Ovary (tissue), 9 donors: ENCODE results near the gene NMBR. TPM values are rescaled to one million over a fixed set of nuclear protein-coding genes. Genes with fewer than 3 reads are reported as not detected.

ENCODE experiments used
- DNase-seq, 5 donors: peaks; one replicate each; pipeline ENCODE4 v3.0.0-alpha.2; 2019 to 2020
- H3K27ac ChIP-seq, 2 donors: fragments of 200-600 bp; one replicate each; pipeline versions ENCODE4 v1.5.1 to v1.8.0; 2019 to 2022
- H3K27me3 ChIP-seq: fragments of 200-600 bp; one replicate; pipeline ENCODE4 v1.8.0; 2022
- H3K36me3 ChIP-seq: fragments of 200-600 bp; sonication (generic); one replicate; pipeline ENCODE4 v1.5.1; 2019
- H3K4me1 ChIP-seq: one replicate; pipeline ENCODE4 v1.8.1; 2013; ENCODE audit warnings: mild to moderate bottlenecking, moderate library complexity; ENCODE audit not compliant: insufficient read depth
- H3K4me3 ChIP-seq: fragments of 200-600 bp; sonication (generic); one replicate; pipeline ENCODE4 v1.5.1; 2017
- H3K9me3 ChIP-seq, 2 donors: fragments of 200-600 bp in 1 of 2; sonication (generic) in 1 of 2; one replicate each; pipeline versions ENCODE4 v1.5.1 to v1.8.1; 2013 to 2019; ENCODE audit warnings: mild to moderate bottlenecking in 1 of 2, moderate library complexity in 1 of 2
- CTCF ChIP-seq, 3 donors: fragments of 450-650 bp in 2 of 3; fragments of 200-600 bp in 1 of 3; IDR thresholded peaks; one replicate each; pipeline versions ENCODE4 v1.5.1 to v1.8.0; 2016 to 2022; ENCODE audit warnings: antibody characterized with exemption in 3 of 3, mild to moderate bottlenecking in 1 of 3
- EP300 ChIP-seq: sonication (generic); formaldehyde crosslinking; IDR thresholded peaks from one replicate; pipeline ENCODE4 v1.6.1; 2017; ENCODE audit warnings: antibody characterized with exemption
- POLR2A ChIP-seq: fragments of 450-650 bp; IDR thresholded peaks from one replicate; pipeline ENCODE4 v1.6.1; 2017; ENCODE audit warnings: antibody characterized with exemption, mild to moderate bottlenecking, moderate library complexity
- WGBS, 3 donors: extraction: QIAGEN DNeasy Blood & Tissue Kit in 1 of 3; methylation state at CpG; one replicate each; pipeline versions ENCODE4 v1.1.5 to v1.1.7; 2013 to 2017; 5-methylcytosine and 5-hydroxymethylcytosine counted together
- intact Hi-C, 4 donors: fragments of 100-400 bp; cut with DNase I; formaldehyde crosslinking; loops; one replicate each; pipeline versions ENCODE4 v1.11.0 to v1.15.1; 2022 to 2023
- polyA plus RNA-seq, 2 donors: library from polyadenylated mRNA; stranded (reverse); fragments of 200-250 nt in 1 of 2; fragments of 350-450 nt in 1 of 2; fragmentation: Illumina TruSeq in 1 of 2; extraction: RNeasy Lipid Tissue Mini Kit (QIAGEN cat#74804) in 1 of 2; gene quantifications; one replicate each; pipeline ENCODE4 v1.2.3, GENCODE V29; 2013 to 2014
- total RNA-seq, 7 donors: library from RNA; depleted of rRNA in 2 of 7; stranded (reverse); fragments of >200 nt in 2 of 7; fragmentation: NEBNext Ultra II Directional in 3 of 7; extraction: Animal tissue kit (Norgen Biotek cat#: 25700) in 3 of 7; gene quantifications; one replicate each; pipeline versions ENCODE4 v1.1.0 to v1.2.4, GENCODE V29; 2016 to 2023
- donor health status: DM: no; HTN: no; CAD: no; lungs with moderate emphysema.
- donor health status: DM: no; HTN: no; CAD: no.
- donor health status: Bipolar disorder and iron deficiency.
- donor health status: DM: yes; HTN: yes; CAD: no.
- donor health status: DM: no; HTN: no; CAD: no.
- donor health status: DM: yes; HTN: yes; CAD: no.

Gene NMBR
- total and polyA plus RNA-seq, 9 donors, result 0.20 TPM; not detected in 8

GRCh38 chr6:142183351-142183750 lies 36.4 kb upstream of the NMBR start:
- Histone ChIP-seq H3K9me3 (no peaks in the 10 kb centered on the region), H3K27ac (no peak overlapping the region), H3K4me3 (no peak overlapping the region), H3K4me1 (no peaks in the 10 kb centered on the region), H3K36me3 (no peaks in the 10 kb centered on the region), H3K27me3 (no peaks in the 10 kb centered on the region)
- TF ChIP-seq EP300 (no peak), POLR2A (no peak), CTCF (IDR thresholded peaks at IDR 0.05) (no peak)
- 94 to 98% (median 95%) methylated on average over 1 of the region's 1 CpG for WGBS, 3 donors
- no peak for DNase-seq
- intact Hi-C loops, result no loop called here

- H3K4me3 ChIP-seq, result no peak overlapping the region
- TF ChIP-seq EP300 (no peak), CTCF (IDR thresholded peaks at IDR 0.05) (no peak), POLR2A (no peak)
- no peak overlapping the region for H3K27ac ChIP-seq
- no peaks in the 10 kb centered on the region for H3K27me3 ChIP-seq
- DNase-seq, result no peak
- intact Hi-C loops, result no loop called here
- no peaks in the 10 kb centered on the region for H3K9me3 ChIP-seq
- H3K36me3 ChIP-seq, result no peaks in the 10 kb centered on the region
- no peaks in the 10 kb centered on the region for H3K4me1 ChIP-seq
Observed at GRCh38 chr6:142182004-142182403, 35.1 kb upstream of the NMBR start.

GRCh38 chr6:142178129-142178528 lies 31.2 kb upstream of the NMBR start:
- H3K4me1 ChIP-seq, result no peaks in the 10 kb centered on the region
- TF ChIP-seq CTCF (IDR thresholded peaks at IDR 0.05) (no peak), POLR2A (no peak), EP300 (no peak)
- no peak for DNase-seq
- H3K9me3 ChIP-seq, result no peaks in the 10 kb centered on the region
- no peak overlapping the region for H3K4me3 ChIP-seq
- intact Hi-C loops, result no loop called here
- H3K27me3 ChIP-seq, result no peaks in the 10 kb centered on the region
- H3K27ac ChIP-seq, result no peak overlapping the region
- no peaks in the 10 kb centered on the region for H3K36me3 ChIP-seq

GRCh38 chr6:142174703-142175102 lies 27.8 kb upstream of the NMBR start:
- intact Hi-C loops, result no loop called here
- TF ChIP-seq EP300 (no peak), POLR2A (no peak), CTCF (IDR thresholded peaks at IDR 0.05) (no peak)
- Histone ChIP-seq H3K27me3 (no peaks in the 10 kb centered on the region), H3K36me3 (no peaks in the 10 kb centered on the region), H3K27ac (no peak overlapping the region), H3K9me3 (no peaks in the 10 kb centered on the region), H3K4me1 (no peaks in the 10 kb centered on the region), H3K4me3 (no peak overlapping the region)
- WGBS, 3 donors, result 95 to 97% (median 96%) methylated on average over 6 of the region's 6 CpGs
- DNase-seq, result no peak

- Histone ChIP-seq H3K27me3 (no peaks in the 10 kb centered on the region), H3K36me3 (no peaks in the 10 kb centered on the region), H3K4me3 (no peak overlapping the region), H3K4me1 (no peaks in the 10 kb centered on the region), H3K9me3 (no peaks in the 10 kb centered on the region), H3K27ac (no peak overlapping the region)
- DNase-seq, result no peak
- intact Hi-C loops, result no loop called here
- 94 to 100% (median 95%) methylated on average over 3 of the region's 3 CpGs for WGBS, 3 donors
- TF ChIP-seq EP300 (no peak), CTCF (IDR thresholded peaks at IDR 0.05) (no peak)
Observed at GRCh38 chr6:142173980-142174379, 27.1 kb upstream of the NMBR start.
